ENCODE results near the gene TASOR2. TPM values are rescaled to one million over a fixed set of nuclear protein-coding genes. Genes with fewer than 3 reads are reported as not detected.
A peak's percentile ranks its signal among the peaks of the same experiment; 100 is the strongest.

The TASOR2 gene
- total RNA-seq, 2 experiments from 2014 or later: 41.9 to 45.4 TPM

DNA sequence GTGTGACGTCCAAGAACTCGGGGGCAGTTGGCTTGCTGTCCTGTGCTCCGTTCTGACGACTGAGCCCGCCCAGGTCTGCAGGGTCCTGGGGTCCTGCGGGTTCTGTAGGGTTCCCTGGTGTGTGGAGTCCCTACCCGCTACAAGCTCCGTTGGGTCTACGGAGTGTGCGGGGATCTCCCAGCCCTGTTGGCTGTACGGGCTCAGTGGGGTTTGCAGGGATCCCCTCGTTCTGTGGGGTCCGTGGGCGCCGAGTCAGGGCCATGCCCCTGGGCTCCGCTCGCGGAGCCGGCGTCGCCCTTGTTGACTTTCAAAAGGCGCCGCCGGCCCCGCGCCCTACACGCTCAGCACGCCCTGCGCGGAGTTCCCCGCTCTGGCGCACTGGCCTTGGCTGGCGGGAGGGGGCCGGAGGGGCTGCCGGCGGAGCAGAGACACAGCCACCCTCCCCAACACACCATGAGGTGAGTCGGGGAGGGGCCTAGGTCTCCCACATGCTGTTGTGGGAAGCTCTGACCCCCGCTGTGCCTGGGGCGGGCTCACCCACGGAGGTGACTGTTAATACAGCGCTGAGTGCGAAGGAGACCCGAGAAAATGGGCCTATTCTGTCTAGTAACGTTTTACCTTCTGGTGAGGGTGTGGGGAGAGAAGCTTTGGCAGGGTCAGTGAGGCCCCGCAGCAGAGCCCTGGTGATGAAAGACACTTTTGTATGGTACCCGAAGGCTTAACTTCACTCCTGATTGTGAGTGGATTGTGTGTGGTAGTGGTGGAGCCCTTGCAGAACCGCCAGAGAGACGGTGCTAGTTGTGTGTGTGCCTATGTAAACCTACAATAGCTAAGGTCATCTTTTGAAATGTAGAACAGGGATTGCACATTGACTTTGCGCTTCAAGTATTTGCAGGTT lies 8.1 kb downstream of the TASOR2 start:
- Mint-ChIP-seq H3K4me1 (peaks cover 76% of the 10 kb centered on the region), H3K27me3 (no peaks in the 10 kb centered on the region), H3K27ac (peak overlapping the region; percentile 87), H3K9me3 (ENCODE audit: low read depth) (no peaks in the 10 kb centered on the region), H3K4me3 (peak overlapping the region; percentile 79), H3K36me3 (ENCODE audit: low read depth) (peaks cover 11% of the 10 kb centered on the region)
- ATAC-seq (peak; percentile 88), DNase-seq (peak; percentile 85)
- POLR2A ChIA-PET: interaction anchor here (1.0 to 1.6 kb wide), 3 partner anchors 8 to 391 kb away, joined by 3 to 5 read pairs (median 3); partner anchors contain the start of gene TASOR2
- intact Hi-C loops (cut with DNase I, micrococcal nuclease): loop anchor here in 1 of 2 experiments (1.0 to 5.0 kb wide), 2 partner anchors 7 to 75 kb away; no protein-coding TSS in a partner anchor
- CTCF ChIA-PET: interaction anchor here (0.6 to 2.1 kb wide), 11 partner anchors 9 to 192 kb away, joined by 3 to 5 read pairs (median 3); no protein-coding TSS in a partner anchor

DNA sequence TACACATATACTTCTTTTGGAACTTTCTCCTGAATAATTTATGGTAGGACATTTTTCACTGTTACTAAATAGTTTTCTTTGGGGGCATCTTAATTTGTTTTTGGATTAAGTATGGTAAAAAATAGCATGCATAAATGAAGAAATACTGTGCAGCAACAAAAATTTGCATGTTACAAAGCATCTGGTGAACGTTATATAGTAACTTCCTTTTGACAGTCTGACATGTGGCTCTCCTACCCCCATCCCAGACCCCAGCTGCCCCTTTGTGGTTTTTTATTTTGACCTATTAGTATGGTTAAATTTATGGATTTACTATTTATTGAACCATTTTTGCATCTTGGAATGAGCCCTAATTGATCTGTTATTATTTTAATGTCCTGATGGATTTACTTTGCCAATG lies 9.9 kb downstream of the TASOR2 start:
- ChIA-PET POLR2A (no interaction called here), CTCF (interaction anchor here (1.4 kb wide), 1 partner anchor 12 kb away, joined by 5 read pairs; no protein-coding TSS in a partner anchor)
- Mint-ChIP-seq H3K27ac (no peak overlapping the region), H3K4me1 (peaks cover 68% of the 10 kb centered on the region), H3K9me3 (ENCODE audit: low read depth) (no peaks in the 10 kb centered on the region), H3K27me3 (no peaks in the 10 kb centered on the region), H3K4me3 (no peak overlapping the region), H3K36me3 (ENCODE audit: low read depth) (peaks cover 9% of the 10 kb centered on the region)
- intact Hi-C loops (cut with DNase I, micrococcal nuclease): loop anchor here in 1 of 2 experiments (5.0 kb wide), 1 partner anchor 73 kb away; no protein-coding TSS in a partner anchor
- DNase-seq (no peak), ATAC-seq (no peak)

DNA sequence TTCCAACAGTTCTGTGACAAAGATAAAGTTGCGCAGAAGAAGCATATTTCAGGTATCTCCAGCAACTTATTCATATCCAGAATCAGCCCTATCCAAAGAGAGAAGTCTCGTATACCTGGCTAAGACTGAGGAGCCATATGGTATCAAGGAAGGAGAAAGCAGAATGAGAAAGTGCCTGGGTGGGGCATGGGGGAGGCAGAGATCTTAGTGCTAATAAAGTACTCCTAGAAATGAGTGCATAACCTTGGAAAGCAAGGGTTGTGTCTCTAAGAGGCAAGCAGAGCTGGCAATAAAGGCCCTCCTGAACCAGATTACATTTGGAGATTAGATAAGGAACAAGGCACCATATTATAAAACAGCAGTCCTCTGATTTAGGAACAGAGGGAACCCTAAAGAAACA lies 12.7 kb downstream of the TASOR2 start:
- Mint-ChIP-seq H3K9me3 (ENCODE audit: low read depth) (no peaks in the 10 kb centered on the region), H3K4me3 (no peak overlapping the region), H3K27me3 (no peaks in the 10 kb centered on the region), H3K36me3 (ENCODE audit: low read depth) (peaks cover 9% of the 10 kb centered on the region), H3K27ac (no peak overlapping the region), H3K4me1 (peaks cover 53% of the 10 kb centered on the region)
- ChIA-PET CTCF (interaction anchor here (0.8 to 1.0 kb wide), 2 partner anchors 14 to 16 kb away, joined by 3 read pairs; no protein-coding TSS in a partner anchor), POLR2A (no interaction called here)
- ATAC-seq (no peak), DNase-seq (no peak)
- intact Hi-C loops (cut with DNase I, micrococcal nuclease): no loop called here

DNA sequence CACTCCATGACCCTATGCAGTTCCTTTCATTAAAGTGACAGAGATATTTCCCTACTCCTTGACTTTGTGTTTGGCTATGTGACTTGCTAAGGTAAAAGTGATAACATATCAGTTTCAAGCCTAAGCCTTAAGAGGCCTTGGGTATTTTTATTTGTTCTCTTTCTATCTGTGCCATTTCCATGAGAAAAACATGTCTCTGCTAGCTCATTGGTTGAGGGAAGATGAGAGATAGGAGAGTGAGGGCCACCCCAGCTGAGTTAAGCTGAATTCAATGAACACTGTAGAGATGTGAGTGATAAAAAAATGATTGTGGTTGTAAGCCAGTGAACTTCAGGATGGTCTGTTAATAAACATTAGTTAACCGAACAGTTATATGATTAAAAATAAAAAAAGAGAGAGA lies 13.4 kb downstream of the TASOR2 start:
- Mint-ChIP-seq H3K27ac (no peak overlapping the region), H3K4me1 (peaks cover 50% of the 10 kb centered on the region), H3K27me3 (no peaks in the 10 kb centered on the region), H3K4me3 (no peak overlapping the region), H3K36me3 (ENCODE audit: low read depth) (peaks cover 9% of the 10 kb centered on the region), H3K9me3 (ENCODE audit: low read depth) (no peaks in the 10 kb centered on the region)
- ATAC-seq (no peak), DNase-seq (no peak)
- intact Hi-C loops (cut with DNase I, micrococcal nuclease): no loop called here
- ChIA-PET POLR2A (interaction anchor here (0.5 kb wide), 1 partner anchor 364 kb away, joined by 4 read pairs; no protein-coding TSS in a partner anchor), CTCF (no interaction called here)

DNA sequence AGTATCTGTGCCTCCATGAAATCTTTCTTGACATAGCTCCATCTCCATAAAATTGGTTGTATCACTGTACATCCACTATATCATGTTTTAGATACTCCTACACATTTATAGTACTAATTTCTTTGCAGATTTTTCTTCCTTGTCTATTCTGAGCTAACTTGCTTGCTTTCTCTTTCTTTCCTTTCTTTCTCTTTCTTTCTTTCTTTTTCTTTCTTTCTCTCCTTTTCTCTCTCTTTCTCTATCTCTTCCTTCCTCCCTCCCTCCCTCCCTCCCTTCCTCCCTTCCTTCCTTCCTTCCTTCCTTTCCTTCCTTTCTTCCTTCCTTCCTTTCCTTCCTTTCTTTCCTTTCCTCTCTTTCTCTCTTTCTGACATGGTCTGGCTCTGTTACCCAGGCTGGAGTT lies 23.7 kb downstream of the TASOR2 start:
- ChIA-PET POLR2A (no interaction called here), CTCF (interaction anchor here (3.2 kb wide), 1 partner anchor 9 kb away, joined by 11 read pairs; no protein-coding TSS in a partner anchor)
- Mint-ChIP-seq H3K4me3 (no peak overlapping the region), H3K27ac (no peak overlapping the region), H3K9me3 (ENCODE audit: low read depth) (peaks cover 1% of the 10 kb centered on the region), H3K27me3 (no peaks in the 10 kb centered on the region), H3K36me3 (ENCODE audit: low read depth) (peaks cover 13% of the 10 kb centered on the region), H3K4me1 (peaks cover 72% of the 10 kb centered on the region)
- no peak for ATAC-seq
- intact Hi-C loops (cut with DNase I, micrococcal nuclease): no loop called here
- DNase-seq: no peak

DNA sequence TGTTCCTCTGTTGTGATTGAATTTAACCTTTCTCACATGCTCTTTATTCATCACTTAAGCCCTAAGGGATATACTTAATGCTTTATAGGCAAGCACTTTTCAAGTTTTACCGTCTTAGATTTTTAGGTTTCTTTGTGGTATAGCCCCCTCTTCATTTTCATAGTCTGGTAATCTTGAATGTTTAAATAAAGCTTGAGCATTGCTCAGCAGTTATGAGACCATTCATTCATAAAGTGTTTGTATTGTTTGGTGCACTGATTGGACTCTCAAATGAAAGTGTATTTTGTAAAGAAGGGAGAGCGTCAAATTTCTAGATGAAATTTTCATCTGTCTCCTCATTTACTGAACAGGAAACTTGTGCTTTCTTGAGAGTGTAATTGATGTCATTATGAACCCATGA lies 25.2 kb downstream of the TASOR2 start:
- Mint-ChIP-seq H3K27ac (peak overlapping the region; percentile 5), H3K27me3 (no peaks in the 10 kb centered on the region), H3K9me3 (ENCODE audit: low read depth) (peaks cover 1% of the 10 kb centered on the region), H3K4me1 (peaks cover 65% of the 10 kb centered on the region), H3K4me3 (no peak overlapping the region), H3K36me3 (ENCODE audit: low read depth) (peaks cover 17% of the 10 kb centered on the region)
- intact Hi-C loops (cut with DNase I, micrococcal nuclease): loop anchor here (2.0 kb wide), 1 partner anchor 25 kb away; the partner anchor contains the start of gene TASOR2 (in 2 of the 2)
- no peak for ATAC-seq
- ChIA-PET POLR2A (no interaction called here), CTCF (interaction anchor here (1.6 kb wide), 1 partner anchor 23 kb away, joined by 5 read pairs; no protein-coding TSS in a partner anchor)
- DNase-seq: no peak

DNA sequence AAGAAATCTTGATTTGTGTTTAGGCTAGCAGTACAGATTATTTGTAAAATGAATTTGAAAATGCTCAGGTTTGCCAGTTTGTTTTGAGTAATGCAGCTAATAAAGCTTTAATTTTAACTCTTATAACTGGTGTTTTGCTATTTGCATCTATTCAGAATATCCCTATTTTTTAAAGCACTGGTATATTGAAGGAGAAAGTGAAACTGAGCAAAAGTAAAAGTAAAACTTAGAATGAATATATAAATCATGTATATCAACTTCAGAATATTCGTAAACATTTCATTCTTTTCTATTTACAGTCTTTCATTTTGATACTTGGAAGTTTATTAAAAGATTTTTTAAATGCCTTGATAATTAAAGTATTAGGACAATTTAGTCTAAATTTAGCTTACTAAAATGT lies 26.2 kb downstream of the TASOR2 start:
- ATAC-seq: peak; percentile 49
- H3K36me3 Mint-ChIP-seq (ENCODE audit: low read depth): peaks cover 18% of the 10 kb centered on the region
- peaks cover 1% of the 10 kb centered on the region for H3K9me3 Mint-ChIP-seq (ENCODE audit: low read depth)
- H3K27ac Mint-ChIP-seq: no peak overlapping the region
- no peak for DNase-seq
- peaks cover 58% of the 10 kb centered on the region for H3K4me1 Mint-ChIP-seq
- ChIA-PET CTCF (interaction anchor here (1.6 kb wide), 1 partner anchor 19 kb away, joined by 4 read pairs; no protein-coding TSS in a partner anchor), POLR2A (no interaction called here)
- intact Hi-C loops (cut with DNase I, micrococcal nuclease): loop anchor here (2.0 kb wide), 1 partner anchor 26 kb away; the partner anchor contains the start of gene TASOR2 (in 2 of the 2)
- no peak overlapping the region for H3K4me3 Mint-ChIP-seq
- H3K27me3 Mint-ChIP-seq: no peaks in the 10 kb centered on the region

DNA sequence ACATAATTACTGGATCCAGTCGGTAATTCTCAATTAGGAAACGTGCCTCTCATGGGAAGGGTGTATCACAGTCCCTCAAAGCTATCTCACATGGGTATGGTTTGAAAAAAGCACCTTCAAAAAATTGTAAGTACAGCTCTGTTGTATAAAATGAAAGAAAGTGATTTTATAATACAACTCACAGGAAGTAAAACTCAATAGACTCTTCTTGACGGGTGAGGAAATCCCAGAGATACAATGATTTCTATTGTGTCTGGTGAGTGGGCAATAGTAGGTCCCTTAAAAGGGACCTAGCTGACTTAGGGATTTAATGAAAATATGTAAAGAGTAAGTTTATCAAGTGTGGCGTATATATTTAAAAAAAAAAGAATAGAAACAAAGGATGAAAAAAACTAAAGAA lies 27.0 kb downstream of the TASOR2 start:
- Mint-ChIP-seq H3K27me3 (no peaks in the 10 kb centered on the region), H3K4me1 (peaks cover 50% of the 10 kb centered on the region), H3K9me3 (ENCODE audit: low read depth) (no peaks in the 10 kb centered on the region), H3K36me3 (ENCODE audit: low read depth) (peaks cover 18% of the 10 kb centered on the region), H3K4me3 (peak overlapping the region; percentile 24), H3K27ac (peak overlapping the region; percentile 64)
- DNase-seq: no peak
- CTCF ChIA-PET: interaction anchor here (0.8 to 1.6 kb wide), 4 partner anchors 19 to 372 kb away, joined by 3 to 4 read pairs (median 4); no protein-coding TSS in a partner anchor
- POLR2A ChIA-PET: no interaction called here
- peak; percentile 42 for ATAC-seq
- intact Hi-C loops (cut with DNase I, micrococcal nuclease): loop anchor here (2.0 kb wide), 1 partner anchor 27 kb away; the partner anchor contains the start of gene TASOR2 (in 2 of the 2)

DNA sequence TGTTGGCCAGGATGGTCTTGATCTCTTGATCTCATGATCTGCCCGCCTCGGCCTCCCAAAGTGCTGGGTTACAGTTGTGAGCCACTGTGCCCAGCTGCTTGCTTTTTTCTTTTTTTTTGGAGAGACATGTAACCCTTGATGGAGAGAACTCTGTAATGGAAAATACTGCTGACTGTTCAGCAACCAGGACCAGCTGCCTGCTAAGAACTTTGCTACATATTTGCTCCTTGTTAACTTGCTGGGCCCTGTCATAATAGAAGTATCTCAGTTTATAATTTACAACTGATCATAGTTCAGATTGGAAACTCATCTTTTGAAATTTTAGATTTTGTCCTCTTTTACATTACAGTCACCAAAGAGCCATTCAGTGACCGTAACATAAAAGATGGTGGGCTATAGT lies 34.9 kb downstream of the TASOR2 start:
- Mint-ChIP-seq H3K36me3 (ENCODE audit: low read depth) (peaks cover 15% of the 10 kb centered on the region), H3K9me3 (ENCODE audit: low read depth) (no peaks in the 10 kb centered on the region), H3K27me3 (no peaks in the 10 kb centered on the region), H3K4me1 (peaks cover 25% of the 10 kb centered on the region), H3K4me3 (no peak overlapping the region), H3K27ac (no peak overlapping the region)
- ATAC-seq (no peak), DNase-seq (no peak)
- ChIA-PET CTCF (interaction anchor here (0.8 to 1.0 kb wide), 3 partner anchors 18 to 97 kb away, joined by 3 to 4 read pairs (median 3); no protein-coding TSS in a partner anchor), POLR2A (no interaction called here)
- intact Hi-C loops (cut with DNase I, micrococcal nuclease): no loop called here

DNA sequence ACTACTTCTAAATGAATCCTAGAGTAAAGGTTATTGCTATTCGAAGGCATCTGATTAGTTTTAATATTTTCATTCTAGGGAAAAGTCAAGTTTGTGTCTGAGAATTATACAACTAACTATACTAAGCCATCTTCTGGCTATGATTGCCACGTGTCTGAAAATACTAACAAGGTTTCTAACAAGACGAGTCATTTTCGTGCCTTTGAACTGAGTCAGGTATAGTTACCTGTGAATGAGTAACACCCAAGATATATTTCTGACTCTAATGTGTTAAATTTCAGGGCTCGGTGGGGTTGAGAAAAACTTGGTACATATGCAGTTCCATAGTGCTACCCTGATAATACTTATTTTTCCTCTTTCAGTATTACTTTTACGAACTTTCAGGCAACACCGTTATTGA lies 35.5 kb downstream of the TASOR2 start:
- ChIA-PET CTCF (no interaction called here), POLR2A (no interaction called here)
- ATAC-seq (peak; percentile 49), DNase-seq (no peak)
- Mint-ChIP-seq H3K27ac (no peak overlapping the region), H3K9me3 (ENCODE audit: low read depth) (no peaks in the 10 kb centered on the region), H3K4me1 (peaks cover 25% of the 10 kb centered on the region), H3K27me3 (no peaks in the 10 kb centered on the region), H3K4me3 (no peak overlapping the region), H3K36me3 (ENCODE audit: low read depth) (peaks cover 16% of the 10 kb centered on the region)
- intact Hi-C loops (cut with DNase I, micrococcal nuclease): no loop called here

DNA sequence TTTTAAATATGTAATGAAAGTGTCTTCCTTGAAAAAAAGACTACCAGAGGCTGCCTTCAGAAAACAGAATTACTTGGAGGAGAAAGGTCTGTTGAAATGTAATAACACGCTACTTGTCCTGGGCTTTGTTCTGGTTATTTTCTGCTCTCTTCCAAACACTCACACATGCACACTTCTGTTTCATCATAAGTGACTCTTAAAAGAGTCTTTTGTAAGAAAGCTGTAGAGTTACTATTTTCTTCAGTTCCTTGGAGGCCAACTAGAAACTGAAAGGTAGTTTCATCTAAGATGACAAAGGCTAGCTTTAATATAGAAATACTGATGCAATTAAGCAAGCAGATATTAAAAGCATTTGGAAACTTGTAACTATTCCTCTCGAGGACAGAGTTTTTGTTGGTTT lies 39.1 kb downstream of the TASOR2 start:
- intact Hi-C loops (cut with DNase I, micrococcal nuclease): no loop called here
- Mint-ChIP-seq H3K27me3 (no peaks in the 10 kb centered on the region), H3K4me3 (no peak overlapping the region), H3K27ac (peak overlapping the region; percentile 29), H3K4me1 (peaks cover 16% of the 10 kb centered on the region), H3K36me3 (ENCODE audit: low read depth) (peaks cover 29% of the 10 kb centered on the region), H3K9me3 (ENCODE audit: low read depth) (no peaks in the 10 kb centered on the region)
- ChIA-PET POLR2A (interaction anchor here (0.7 kb wide), 2 partner anchors 51 to 307 kb away, joined by 3 to 4 read pairs; no protein-coding TSS in a partner anchor), CTCF (interaction anchor here (0.7 kb wide), 1 partner anchor 17 kb away, joined by 3 read pairs; no protein-coding TSS in a partner anchor)
- DNase-seq (no peak), ATAC-seq (no peak)
